GM12878 (cell line): ENCODE measurements around the gene VEPH1. TPM values are rescaled to one million over a fixed set of nuclear protein-coding genes. Genes with fewer than 3 reads are reported as not detected.

ENCODE experiments used
- ATF2 ChIP-seq: IDR thresholded peaks from 2 replicates; pipeline ENCODE4 v1.6.1; 2012; ENCODE audit warnings: low read length, inconsistent platforms
- BCL3 ChIP-seq: IDR thresholded peaks from 2 replicates; pipeline ENCODE4 v1.6.1; 2011; ENCODE audit warnings: borderline replicate concordance, low read depth, mild to moderate bottlenecking, moderate library complexity, low read length; ENCODE audit not compliant: insufficient read depth, poor library complexity, severe bottlenecking
- BHLHE40 ChIP-seq, 2 experiments: fragments of 450-650 bp in 1 of 2; IDR thresholded peaks; 2 replicates each; pipeline ENCODE4 v1.6.1; 2011 to 2017; ENCODE audit warnings: low read depth in 2 of 2, borderline replicate concordance in 1 of 2, improper control_type of control experiment in 1 of 2, low read length in 1 of 2, mild to moderate bottlenecking in 1 of 2
- IKZF2 ChIP-seq, 2 experiments: fragments of 450-650 bp; IDR thresholded peaks; 2 replicates each; pipeline ENCODE4 v1.6.1; 2017; ENCODE audit warnings: mild to moderate bottlenecking in 2 of 2, moderate library complexity in 2 of 2
- KAT2A ChIP-seq: conservative IDR thresholded peaks from 2 replicates; pipeline ENCODE4 v1.6.1; 2011; ENCODE audit warnings: low read depth, low read length; ENCODE audit not compliant: control insufficient read depth
- MYB ChIP-seq: fragments of 150-350 bp; IDR thresholded peaks from 2 replicates; pipeline ENCODE4 v1.6.1; 2014; ENCODE audit warnings: mild to moderate bottlenecking, low read depth, low read length, borderline replicate concordance
- PAX5 ChIP-seq: IDR thresholded peaks from 2 replicates; pipeline ENCODE4 v1.6.1; 2011; ENCODE audit warnings: low read depth, low read length, borderline replicate concordance
- SRF ChIP-seq, 2 experiments: IDR thresholded peaks; 2 replicates each; pipeline ENCODE4 v1.6.1; 2011; ENCODE audit warnings: low read depth in 2 of 2, low read length in 2 of 2, mild to moderate bottlenecking in 1 of 2, moderate library complexity in 1 of 2
- STAT3 ChIP-seq: IDR thresholded peaks from 2 replicates; pipeline ENCODE4 v1.6.1; 2011; ENCODE audit warnings: low read depth, low read length, improper control_type of control experiment
- TAF1 ChIP-seq: IDR thresholded peaks from 2 replicates; pipeline ENCODE4 v1.6.1; 2011; ENCODE audit warnings: mild to moderate bottlenecking, low read depth, low read length, borderline replicate concordance
- TARDBP ChIP-seq: IDR thresholded peaks from 2 replicates; pipeline ENCODE4 v1.6.1; 2016; ENCODE audit warnings: borderline replicate concordance
- ZBTB40 ChIP-seq: fragments of 450-650 bp; IDR thresholded peaks from 2 replicates; pipeline ENCODE4 v1.6.1; 2016; ENCODE audit warnings: mild to moderate bottlenecking, moderate library complexity, borderline replicate concordance
- polyA plus RNA-seq, 11 experiments: library from polyadenylated mRNA; depleted of rRNA in 4 of 11; unstranded in 6 of 11; stranded (reverse) in 5 of 11; fragments of >200 nt; fragmentation: Nextera tagmentation in 4 of 11; fragmentation: Illumina TruSeq in 1 of 11; extraction: Ambion mirVana in 4 of 11; extraction: Trizol in 1 of 11; gene quantifications; 1 replicate in 1 of 11; 2 replicates in 10 of 11; pipeline versions ENCODE4 v1.2.1 to v1.2.3, GENCODE V29; 2011 to 2016; ENCODE audit warnings: inconsistent platforms in 2 of 11, missing spikeins in 2 of 11, low read depth in 1 of 11
- total RNA-seq, 4 experiments: library from RNA; depleted of rRNA in 3 of 4; stranded (reverse); fragments of >200 nt in 3 of 4; fragmentation: Illumina TruSeq in 1 of 4; extraction: Trizol in 1 of 4; gene quantifications; 2 replicates each; pipeline versions ENCODE4 v1.2.1 to v1.2.3, GENCODE V29; 2013 to 2021

Gene VEPH1
- total and polyA plus RNA-seq, 10 of the 15 experiments (the other 5 are each of a cell fraction or from before 2014, with no cell fraction given), result 0.04 to 0.26 (median 0.17) TPM; not detected in 7

GRCh38 chr3:157381606-157382005 is 121.6 kb downstream of the VEPH1 start (continued):
- TF ChIP-seq ZBTB40, result no peak
- no peak for TF ChIP-seq BHLHE40 (IDR thresholded peaks at IDR 0.05; ENCODE audit: borderline replicate concordance in 1 of 2, low read depth in 2 of 2, low read length in 1 of 2)
- TF ChIP-seq SRF (IDR thresholded peaks at IDR 0.05; ENCODE audit: low read depth in 2 of 2, low read length in 2 of 2), result no peak
- TF ChIP-seq STAT3, result no peak
- no peak for TF ChIP-seq BCL3
- no peak for TF ChIP-seq IKZF2 (IDR thresholded peaks at IDR 0.05)
- TF ChIP-seq ATF2, result no peak
- TF ChIP-seq KAT2A, result no peak
- no peak for TF ChIP-seq MYB
- TF ChIP-seq PAX5, result no peak
- TF ChIP-seq TARDBP, result no peak
- no peak for TF ChIP-seq TAF1
- TF ChIP-seq, all 136 proteins: peak for 0
